Suppressor macrophage treated with lipopolysaccharide for 1 hour (primary cell): ENCODE results near the gene BRINP1.

Experiments
- DNase-seq, 3 donors: peaks; one replicate each; pipeline ENCODE4 v3.0.0-alpha.2; 2020 to 2022

Gene BRINP1

DNA sequence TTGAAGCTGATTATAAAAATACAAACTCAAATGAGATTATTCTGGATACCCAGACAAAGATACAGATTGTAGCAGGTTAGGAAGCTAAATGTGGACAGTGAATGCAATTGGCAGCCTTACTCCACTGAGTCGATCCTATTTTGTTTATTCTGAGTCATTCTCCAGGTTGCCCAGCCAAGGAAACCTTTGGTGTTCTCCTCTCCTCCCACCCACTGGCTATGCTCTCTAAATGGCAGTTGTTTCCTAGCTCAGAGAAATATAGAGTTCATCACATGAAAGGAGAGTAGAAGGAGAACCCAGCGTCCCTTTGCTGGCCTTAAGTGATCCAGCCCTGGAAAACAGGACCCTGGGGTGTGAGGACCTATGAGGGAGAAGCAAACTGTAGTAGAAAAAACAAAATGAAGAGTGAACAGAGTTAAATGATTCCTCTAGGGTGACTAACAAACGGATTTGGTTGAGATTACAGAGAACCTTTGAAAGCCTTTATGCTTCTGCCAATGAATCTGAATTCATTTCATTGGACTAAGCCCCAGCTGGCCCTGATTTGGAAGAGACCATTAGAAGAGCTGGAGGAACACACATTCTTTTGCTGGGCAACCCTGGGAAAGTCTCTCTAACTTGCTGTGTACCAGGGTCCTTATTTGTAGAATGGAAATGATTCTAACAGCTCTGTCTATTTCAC lies 95.1 kb downstream of the BRINP1 start:
- no peak for DNase-seq

DNA sequence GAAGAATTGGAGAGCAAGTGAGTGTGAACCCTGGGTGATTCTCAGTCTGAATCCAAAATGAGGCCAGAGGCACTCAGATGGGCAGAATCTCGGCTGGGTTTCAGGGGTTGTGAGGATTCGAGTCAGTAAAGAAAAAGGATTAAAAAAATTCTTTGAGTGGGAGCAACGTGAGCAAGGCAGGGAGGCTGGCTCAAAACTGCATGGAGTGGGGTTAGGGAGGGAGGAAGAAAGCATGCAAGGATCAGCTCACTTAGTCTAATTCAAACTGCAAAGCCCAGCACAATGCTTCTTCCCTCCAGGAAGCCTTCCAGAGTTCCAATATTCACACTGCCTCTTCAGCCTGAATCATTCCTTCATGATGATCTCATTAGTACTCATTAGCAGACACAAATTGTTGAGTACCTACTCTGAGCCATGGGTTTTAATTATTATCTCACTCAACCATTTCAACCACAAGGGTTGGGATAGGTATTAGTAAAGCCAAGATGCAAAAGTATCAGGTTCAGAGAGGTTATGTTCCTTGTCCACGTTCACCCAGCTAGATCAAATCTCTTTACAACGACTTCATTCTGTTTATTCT lies 95.8 kb downstream of the BRINP1 start:
- no peak for DNase-seq

DNA sequence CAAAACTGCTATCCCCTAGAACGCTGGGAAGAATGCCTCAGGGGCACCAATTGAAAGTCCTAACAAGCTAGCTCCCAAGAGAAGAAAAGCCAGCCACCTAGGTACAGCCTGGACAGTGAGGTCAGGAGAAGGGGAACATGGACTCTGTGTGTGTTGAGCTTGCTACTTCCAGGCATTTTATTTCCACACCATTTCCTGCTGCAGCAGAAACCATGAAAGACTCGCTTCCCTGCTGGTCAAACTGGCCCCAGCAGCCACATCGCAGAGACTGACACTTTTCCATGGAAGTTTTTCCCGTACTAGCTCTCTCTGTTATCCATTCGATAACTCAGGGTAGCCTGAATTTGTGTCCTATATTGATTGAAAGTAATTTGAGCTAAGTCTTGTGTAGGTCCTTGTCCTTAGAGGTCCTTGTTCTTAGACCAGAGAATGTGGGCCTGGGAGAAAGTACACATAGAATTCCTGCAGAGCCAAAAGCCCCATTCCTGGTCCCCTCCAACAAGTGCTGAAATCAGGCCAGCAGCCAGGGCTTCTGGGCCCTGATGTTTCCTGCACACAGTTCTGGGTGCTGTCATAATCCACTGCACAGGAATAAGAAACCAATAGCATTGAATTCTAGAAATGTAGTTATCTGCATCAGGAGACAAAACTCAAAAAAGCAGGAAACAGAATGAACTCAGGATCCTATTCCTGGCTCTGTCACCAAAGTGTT lies 96.6 kb downstream of the BRINP1 start:
- no peak for DNase-seq

DNA sequence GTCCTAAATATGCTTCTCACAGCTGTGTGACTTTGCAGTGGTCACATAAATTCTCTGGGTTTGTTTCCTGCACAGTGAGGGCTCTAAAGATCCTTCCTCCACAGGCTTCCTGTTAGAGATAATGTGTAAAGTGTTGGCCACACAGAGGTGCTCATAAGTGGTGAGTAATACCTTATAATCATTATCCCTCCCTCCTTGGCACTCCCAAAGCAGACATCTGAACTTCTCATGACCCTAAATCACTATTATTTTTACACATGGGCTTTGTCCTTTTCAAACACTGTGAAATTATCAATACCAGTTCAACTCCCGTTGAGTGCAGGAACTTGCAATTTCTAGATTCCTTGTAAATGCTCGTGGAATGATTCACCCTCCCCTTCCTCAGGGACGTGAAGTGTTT lies 100.2 kb downstream of the BRINP1 start:
- DNase-seq, result no peak

DNA sequence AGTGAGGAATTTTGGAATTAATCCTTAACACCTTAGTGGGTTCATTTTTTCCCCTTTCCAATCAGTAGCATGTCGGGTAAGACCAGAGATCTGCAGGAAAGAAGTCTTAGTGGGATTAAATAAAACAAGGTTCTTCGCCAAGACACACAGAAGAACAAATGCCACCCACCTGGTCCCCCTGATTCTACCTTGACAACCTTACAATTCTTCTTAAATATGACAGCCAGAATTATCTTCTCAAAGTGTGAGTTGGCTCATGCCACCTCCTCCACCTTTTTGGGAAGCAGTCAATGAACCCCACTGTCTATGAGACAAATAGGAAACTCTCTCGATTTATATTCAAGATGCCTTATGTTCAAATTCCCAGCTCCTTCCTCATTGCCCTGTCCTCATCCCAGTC lies 105.1 kb downstream of the BRINP1 start:
- DNase-seq, result no peak

GRCh38 chr9:119257592-119257991 lies 111.6 kb downstream of the BRINP1 start:
- DNase-seq, result no peak

- no peak for DNase-seq
These were observed 114.1 kb downstream of the BRINP1 start for GRCh38 chr9:119255116-119255515.

- no peak for DNase-seq
These were observed 116.5 kb downstream of the BRINP1 start for GRCh38 chr9:119252671-119253299.

DNA sequence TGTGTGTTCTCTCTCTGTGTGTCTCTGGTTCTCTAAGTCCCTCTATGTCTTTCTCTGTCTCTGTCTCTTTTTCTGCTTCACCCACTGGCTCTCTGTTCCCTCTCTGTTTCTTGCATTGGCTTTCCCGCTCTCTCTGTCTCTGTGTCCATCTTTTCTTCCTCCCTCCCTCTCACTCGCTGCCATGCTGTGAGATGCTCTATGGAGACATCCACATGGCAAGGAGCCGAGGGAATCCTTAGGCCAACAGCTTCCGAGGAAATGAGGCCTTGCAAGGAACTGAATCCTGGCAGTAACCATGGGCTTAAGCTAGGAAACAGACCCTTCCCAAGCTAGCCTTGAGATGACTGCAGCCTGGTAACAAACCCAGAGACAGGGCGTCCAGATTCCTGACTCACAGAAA lies 117.3 kb downstream of the BRINP1 start:
- no peak for DNase-seq

DNA sequence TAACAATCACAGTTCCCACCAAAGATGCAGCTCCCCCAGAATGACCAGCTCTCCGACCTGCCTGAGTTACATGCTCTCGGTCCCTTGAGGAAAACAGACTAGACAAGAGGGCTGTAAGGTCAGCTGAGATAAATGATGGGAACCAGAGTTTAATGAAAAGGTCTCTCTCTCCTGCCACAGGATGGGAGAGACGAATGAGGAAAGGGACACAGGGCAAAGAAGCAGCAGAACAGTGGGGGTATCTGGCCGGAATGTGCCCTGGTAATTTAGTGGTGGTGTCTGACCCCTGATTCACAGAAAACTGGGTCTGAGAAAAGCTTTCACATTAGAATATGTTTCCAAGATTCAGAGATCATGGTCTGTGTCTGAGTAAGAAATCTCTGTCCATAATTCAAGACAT lies 118.5 kb downstream of the BRINP1 start:
- no peak for DNase-seq

- no peak for DNase-seq
These were observed 128.7 kb downstream of the BRINP1 start for GRCh38 chr9:119240546-119240945.

- DNase-seq, result no peak
These were observed 134.6 kb downstream of the BRINP1 start for GRCh38 chr9:119234636-119235035.

GRCh38 chr9:119227422-119227821 lies 141.8 kb downstream of the BRINP1 start:
- no peak for DNase-seq

DNA sequence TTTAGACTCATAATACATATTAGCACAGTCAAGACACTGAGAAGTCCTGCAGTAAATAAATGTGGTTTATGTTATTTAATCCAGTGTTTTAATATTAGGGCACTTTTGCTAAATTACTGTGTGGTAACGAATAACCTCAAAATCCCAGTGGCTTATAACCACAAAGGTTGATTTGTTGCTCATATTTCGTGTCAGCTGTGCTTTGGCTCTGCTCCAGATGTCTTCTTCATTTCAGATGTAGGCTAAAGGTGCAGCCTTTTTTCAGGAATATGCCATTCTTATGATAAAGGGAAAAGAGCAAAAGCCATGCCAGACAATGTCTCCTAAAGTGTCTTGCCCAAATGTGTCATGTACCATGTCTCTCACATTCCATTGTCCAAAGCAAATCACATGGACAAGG lies 144.8 kb downstream of the BRINP1 start:
- DNase-seq, result no peak

DNA sequence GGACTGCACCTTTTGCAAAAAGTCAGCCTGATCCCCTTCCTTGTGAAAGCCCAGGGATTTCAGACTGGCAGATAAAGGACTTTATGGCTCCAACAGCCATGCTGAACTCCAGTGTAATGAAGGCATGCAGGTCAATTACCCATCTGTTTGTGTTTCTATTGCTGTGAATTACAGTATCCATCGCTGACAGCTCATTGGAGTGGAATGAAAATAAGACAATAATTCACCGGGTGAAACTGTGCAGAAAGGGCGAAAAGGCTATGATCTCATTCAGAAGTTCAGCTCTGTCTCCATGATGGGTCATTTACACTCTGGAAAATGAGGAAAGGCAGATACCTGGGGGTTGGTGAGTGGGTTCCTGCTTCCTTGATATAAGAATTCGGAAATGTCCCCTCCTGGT lies 148.0 kb downstream of the BRINP1 start:
- DNase-seq, result no peak

GRCh38 chr9:119218293-119218692 lies 150.9 kb downstream of the BRINP1 start:
- no peak for DNase-seq

GRCh38 chr9:119216651-119217331 lies 152.4 kb downstream of the BRINP1 start:
- DNase-seq, result no peak

DNA sequence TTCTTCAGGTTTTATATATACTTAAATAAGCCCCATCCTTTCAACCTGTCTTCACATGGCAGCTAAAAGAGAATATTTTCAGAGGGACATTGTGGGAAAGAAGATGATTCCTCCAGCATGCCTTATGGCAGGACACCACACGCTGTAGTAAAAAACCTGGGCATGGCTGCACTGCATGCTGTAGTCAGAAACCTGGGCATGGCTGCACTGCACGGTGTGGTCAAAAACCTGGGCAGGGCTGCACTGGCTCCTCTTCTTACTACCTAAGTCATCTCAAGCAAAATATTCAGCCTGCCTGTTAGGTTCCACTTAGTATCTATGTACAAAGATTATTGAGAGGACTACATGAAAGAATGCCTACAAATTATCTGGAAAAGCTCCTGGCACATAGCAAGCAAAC lies 153.6 kb downstream of the BRINP1 start:
- DNase-seq, result no peak

- no peak for DNase-seq
These were observed 155.8 kb downstream of the BRINP1 start for GRCh38 chr9:119213471-119213870.

DNA sequence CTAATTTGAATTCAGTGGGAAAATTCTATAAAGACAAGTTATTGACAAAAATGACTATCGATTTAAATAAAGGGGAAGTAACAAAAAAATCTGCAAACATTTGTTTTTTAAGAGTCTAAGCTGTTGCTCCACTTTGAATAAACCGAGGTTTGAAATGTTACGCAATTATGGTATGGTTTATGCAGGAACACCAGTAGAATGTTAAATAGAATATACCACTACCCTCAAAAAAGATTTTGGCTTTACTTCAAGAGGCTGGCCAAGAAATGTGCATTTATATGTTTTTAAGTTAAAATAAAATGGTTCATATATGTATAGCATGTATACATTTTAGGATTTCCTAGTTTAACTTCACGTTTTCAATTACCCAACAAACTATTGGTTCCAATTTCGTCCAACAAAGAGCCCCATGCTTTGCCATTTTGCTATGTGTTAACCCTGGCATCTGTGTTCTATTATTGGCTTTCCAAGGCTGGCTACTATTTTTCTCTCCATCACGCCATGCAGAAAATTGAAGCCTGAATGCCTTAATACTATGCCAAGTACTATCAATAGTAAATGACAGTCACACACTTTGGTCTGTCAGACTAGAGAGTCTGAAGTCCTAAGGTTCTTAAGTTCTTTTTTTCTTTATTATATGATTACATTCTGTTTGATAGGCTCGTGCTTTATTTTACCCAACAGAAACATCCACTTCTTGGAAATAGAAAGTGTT lies 171.2 kb downstream of the BRINP1 start:
- no peak for DNase-seq

GRCh38 chr9:119195521-119195920 lies 173.7 kb downstream of the BRINP1 start:
- no peak for DNase-seq

DNA sequence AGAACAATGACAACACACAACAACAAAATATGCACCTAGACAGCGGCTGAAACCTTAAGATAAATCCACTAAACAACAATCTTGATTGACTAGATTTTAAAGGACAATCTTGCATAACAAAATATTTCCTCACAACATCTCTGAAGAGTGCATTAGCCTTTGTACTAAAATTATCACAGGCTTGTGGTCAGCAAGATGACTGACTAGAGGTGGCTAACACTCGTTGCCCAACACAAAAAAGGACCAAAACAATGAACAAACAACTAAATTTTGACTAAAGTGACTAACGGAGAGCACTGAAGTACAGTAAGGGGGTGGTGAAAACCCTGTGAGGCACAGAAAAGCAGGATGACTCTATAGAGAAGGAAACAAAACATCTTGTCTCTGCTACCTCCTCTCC lies 183.9 kb downstream of the BRINP1 start:
- no peak for DNase-seq
